ENCODE results near the gene HYAL3. TPM values are rescaled to one million over a fixed set of nuclear protein-coding genes. Genes with fewer than 3 reads are reported as not detected.
"Not testable (repeated sequence)": the region's sequence is repeated elsewhere in the genome, so short reads cannot be mapped to it uniquely, and the experiment has no call there.

Gene HYAL3
- total and polyA plus RNA-seq, 2 donors (not counting 1 experiment from before 2014, with no cell fraction given) = 3.7 to 4.2 TPM

GRCh38 chr3:50286322-50287227, 12.6 kb downstream of the HYAL3 start:
- no peak overlapping the region for H3K4me3 ChIP-seq (ENCODE audit: control extremely low read depth in 1 of 5, extremely low read depth in 1 of 5, insufficient read depth in 1 of 5, low read depth in 2 of 5, low read length in 4 of 5)
- intact Hi-C loops (cut with micrococcal nuclease) = no loop called here
- no peak for TF ChIP-seq EZH2 (IDR thresholded peaks at IDR 0.05; ENCODE audit: borderline replicate concordance, insufficient read depth, low read depth, low read length, poor library complexity, severe bottlenecking)
- no peak for TF ChIP-seq CTCF (IDR thresholded peaks at IDR 0.05)
- Mint-ChIP-seq H3K27me3 (no peaks in the 10 kb centered on the region), H3K4me3 (no peak overlapping the region), H3K9me3 (ENCODE audit: insufficient read depth) (no peaks in the 10 kb centered on the region), H3K27ac (no peak overlapping the region), H3K4me1 (peaks cover 5% of the 10 kb centered on the region)
- no peak for DNase-seq
- ChIA-PET CTCF (interaction anchor here (1.7 kb wide), 1 partner anchor 27 kb away, joined by 4 read pairs; no protein-coding TSS in a partner anchor), POLR2A (no interaction called here)
- no peak overlapping the region for H2AFZ ChIP-seq (ENCODE audit: insufficient read depth, low read depth, low read length, poor library complexity, severe bottlenecking)
- no peak for ATAC-seq (ENCODE audit: low read depth)
- H3K27me3 ChIP-seq (replicated peaks in 1 of 4; ENCODE audit: control extremely low read depth in 1 of 4, control insufficient read depth in 3 of 4, insufficient read depth in 4 of 4, low read length in 3 of 4) = no peaks in the 10 kb centered on the region
- no peaks in the 10 kb centered on the region for H3K9me3 ChIP-seq (ENCODE audit: control extremely low read depth in 1 of 3, control insufficient read depth in 2 of 3, insufficient read depth in 1 of 3, low read length in 2 of 3)
- 98% methylated on average over 24 of the region's 28 CpGs for WGBS (ENCODE audit: insufficient coverage)
- H3K36me3 ChIP-seq (replicated peaks in 1 of 2; ENCODE audit: control extremely low read depth in 1 of 2, control insufficient read depth in 1 of 2, extremely low read depth in 1 of 2, insufficient read depth in 2 of 2, low read length in 1 of 2) = peaks cover 0 to 29% of the 10 kb centered on the region in 2 experiments
- H3K27ac ChIP-seq (ENCODE audit: low read length in 2 of 2) = no peak overlapping the region
- peaks cover 11% of the 10 kb centered on the region for H3K79me2 ChIP-seq (ENCODE audit: control insufficient read depth, insufficient read depth, low read length)
- no peaks in the 10 kb centered on the region for H4K20me1 ChIP-seq (ENCODE audit: control insufficient read depth, insufficient read depth, low read length, poor library complexity, severe bottlenecking)
- no peak overlapping the region for H3K9ac ChIP-seq (ENCODE audit: low read length)
- H3K4me2 ChIP-seq (replicated peaks; ENCODE audit: low read depth, low read length, poor library complexity, severe bottlenecking) = no peak overlapping the region
- peaks cover 5 to 6% of the 10 kb centered on the region in 2 donors for H3K4me1 ChIP-seq (ENCODE audit: control insufficient read depth in 2 of 2, insufficient read depth in 2 of 2, low read length in 2 of 2)

DNA sequence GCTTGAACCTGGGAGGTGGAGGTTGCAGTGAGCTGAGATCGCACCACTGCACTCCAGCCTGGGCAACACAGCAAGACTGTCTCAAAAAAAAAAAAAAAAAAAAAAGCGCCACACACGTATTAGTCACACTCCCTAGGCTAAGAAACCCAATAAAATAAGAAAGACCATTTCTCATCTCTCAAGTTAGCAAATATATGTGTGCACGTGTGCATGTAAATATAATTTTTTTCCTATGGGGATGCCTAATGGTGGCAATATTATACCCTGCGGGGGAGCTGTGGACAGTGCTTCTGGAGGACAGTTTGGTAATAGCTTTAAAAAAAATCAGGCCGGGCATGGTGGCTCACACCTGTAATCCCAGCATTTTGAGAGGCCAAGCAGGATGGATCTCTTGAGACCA, 15.1 kb downstream of the HYAL3 start:
- intact Hi-C loops (cut with micrococcal nuclease); H3K27ac ChIP-seq (ENCODE audit: low read length in 2 of 2); H3K79me2 ChIP-seq (ENCODE audit: control insufficient read depth, insufficient read depth, low read length); H3K4me3 Mint-ChIP-seq; H3K27me3 Mint-ChIP-seq; H3K9ac ChIP-seq (ENCODE audit: low read length); H3K4me3 ChIP-seq (ENCODE audit: control extremely low read depth in 1 of 5, extremely low read depth in 1 of 5, insufficient read depth in 1 of 5, low read depth in 2 of 5, low read length in 4 of 5); H2AFZ ChIP-seq (ENCODE audit: insufficient read depth, low read depth, low read length, poor library complexity, severe bottlenecking); DNase-seq; H3K27ac Mint-ChIP-seq; H3K4me1 Mint-ChIP-seq; H3K27me3 ChIP-seq (replicated peaks in 1 of 4; ENCODE audit: control extremely low read depth in 1 of 4, control insufficient read depth in 3 of 4, insufficient read depth in 4 of 4, low read length in 3 of 4); H3K9me3 Mint-ChIP-seq (ENCODE audit: insufficient read depth); CTCF ChIA-PET; H3K4me1 ChIP-seq (ENCODE audit: control insufficient read depth in 2 of 2, insufficient read depth in 2 of 2, low read length in 2 of 2); H3K4me2 ChIP-seq (replicated peaks; ENCODE audit: low read depth, low read length, poor library complexity, severe bottlenecking); H3K9me3 ChIP-seq (ENCODE audit: control extremely low read depth in 1 of 3, control insufficient read depth in 2 of 3, insufficient read depth in 1 of 3, low read length in 2 of 3); ATAC-seq (ENCODE audit: low read depth); H4K20me1 ChIP-seq (ENCODE audit: control insufficient read depth, insufficient read depth, low read length, poor library complexity, severe bottlenecking): not testable (repeated sequence)
- POLR2A ChIA-PET = interaction anchor here (0.7 kb wide), 1 partner anchor 1189 kb away, joined by 5 read pairs; no protein-coding TSS in a partner anchor
- WGBS (ENCODE audit: insufficient coverage) = 100% methylated on average over 2 of the region's 6 CpGs
- H3K36me3 ChIP-seq (replicated peaks in 1 of 2; ENCODE audit: control extremely low read depth in 1 of 2, control insufficient read depth in 1 of 2, extremely low read depth in 1 of 2, insufficient read depth in 2 of 2, low read length in 1 of 2) = peaks cover 0 to 16% of the 10 kb centered on the region in 2 experiments

All from B cell (primary cell).